ENCODE results near the gene IPO11. TPM values are rescaled to one million over a fixed set of nuclear protein-coding genes. Genes with fewer than 3 reads are reported as not detected.

The IPO11 gene
- total RNA-seq, 1 experiment from 2014 or later = 16.1 TPM

GRCh38 chr5:62538017-62538942 is 125.7 kb downstream of the IPO11 start:
- CTCF ChIA-PET = no interaction called here
- H3K4me2 ChIP-seq (ENCODE audit: low read length) = no peak overlapping the region
- peak; percentile 72 for DNase-seq
- no peaks in the 10 kb centered on the region for H3K9me2 ChIP-seq (replicated peaks; ENCODE audit: low read length)
- peak; percentile 53; the same call in 1 of the 2 replicates for ATAC-seq
- H3F3A ChIP-seq (ENCODE audit: low read length, unreplicated experiment) = no peaks in the 10 kb centered on the region
- H3K27me3 ChIP-seq (ENCODE audit: low read length) = no peaks in the 10 kb centered on the region
- POLR2A ChIA-PET (ENCODE audit: unreplicated experiment) = no interaction called here
- peak overlapping the region; percentile 81 for H3K27ac ChIP-seq (ENCODE audit: low read length)
- intact Hi-C loops (cut with micrococcal nuclease) = no loop called here
- TF ChIP-seq EZH2phosphoT487 (IDR thresholded peaks at IDR 0.05; ENCODE audit: borderline replicate concordance, low read length) (no peak), CTCF (conservative IDR thresholded peaks at IDR 0.05; ENCODE audit: low read depth, low read length) (no peak), EZH2 (IDR thresholded peaks at IDR 0.05; ENCODE audit: low read length, unreplicated experiment) (no peak)
- H3K79me2 ChIP-seq (ENCODE audit: low read length) = no peaks in the 10 kb centered on the region
- BruUV-seq (replicated peaks) = no TSS peak
- peaks cover 5% of the 10 kb centered on the region; the same call in 1 of the 2 replicates for H3K4me1 ChIP-seq (ENCODE audit: insufficient read depth, low read length)
- H4K20me1 ChIP-seq (ENCODE audit: low read length) = no peaks in the 10 kb centered on the region
- H3K4me3 ChIP-seq (ENCODE audit: low read length) = no peak overlapping the region
- no peaks in the 10 kb centered on the region for H3K9me3 ChIP-seq (ENCODE audit: low read length)
- H3K36me3 ChIP-seq (ENCODE audit: low read depth, low read length) = peaks cover 7% of the 10 kb centered on the region; the same call in 1 of the 2 replicates
- peak overlapping the region; percentile 49; the same call in 1 of the 2 replicates for H3K9ac ChIP-seq (ENCODE audit: low read length)
- no peak overlapping the region for H2AFZ ChIP-seq (ENCODE audit: low read length)

DNA sequence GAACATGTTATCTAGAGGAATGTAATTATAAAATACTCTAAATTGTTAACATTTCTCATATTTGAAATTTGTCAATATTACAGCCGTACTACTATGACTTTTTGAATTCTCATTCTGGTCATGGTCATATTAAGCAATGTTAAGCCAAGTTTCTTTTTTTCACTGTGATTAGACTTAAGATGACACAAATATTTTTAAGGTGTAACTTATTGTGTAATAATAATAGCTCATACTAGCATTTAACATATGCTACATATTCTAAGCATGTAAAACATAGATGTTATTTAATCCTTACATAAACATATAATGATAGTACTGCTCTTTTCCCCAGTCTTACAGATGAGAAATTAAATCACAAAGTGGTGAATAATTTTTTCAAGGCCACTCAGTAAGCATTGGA is 130.2 kb downstream of the IPO11 start:
- CTCF ChIA-PET = no interaction called here
- no peaks in the 10 kb centered on the region for H3K9me2 ChIP-seq (replicated peaks; ENCODE audit: low read length)
- H3K9me3 ChIP-seq (ENCODE audit: low read length) = no peaks in the 10 kb centered on the region
- H3K36me3 ChIP-seq (ENCODE audit: low read depth, low read length) = peaks cover 3% of the 10 kb centered on the region; the same call in 1 of the 2 replicates
- H3F3A ChIP-seq (ENCODE audit: low read length, unreplicated experiment) = no peaks in the 10 kb centered on the region
- TF ChIP-seq EZH2 (IDR thresholded peaks at IDR 0.05; ENCODE audit: low read length, unreplicated experiment) (no peak), EZH2phosphoT487 (IDR thresholded peaks at IDR 0.05; ENCODE audit: borderline replicate concordance, low read length) (no peak), CTCF (conservative IDR thresholded peaks at IDR 0.05; ENCODE audit: low read depth, low read length) (no peak)
- POLR2A ChIA-PET (ENCODE audit: unreplicated experiment) = no interaction called here
- intact Hi-C loops (cut with micrococcal nuclease) = no loop called here
- H3K4me2 ChIP-seq (ENCODE audit: low read length) = no peak overlapping the region
- H3K79me2 ChIP-seq (ENCODE audit: low read length) = no peaks in the 10 kb centered on the region
- H3K4me1 ChIP-seq (ENCODE audit: insufficient read depth, low read length) = peaks cover 5% of the 10 kb centered on the region; the same call in 1 of the 2 replicates
- no peak overlapping the region for H2AFZ ChIP-seq (ENCODE audit: low read length)
- H3K27me3 ChIP-seq (ENCODE audit: low read length) = no peaks in the 10 kb centered on the region
- H4K20me1 ChIP-seq (ENCODE audit: low read length) = no peaks in the 10 kb centered on the region
- ATAC-seq = no peak
- DNase-seq = no peak
- H3K4me3 ChIP-seq (ENCODE audit: low read length) = no peak overlapping the region
- BruUV-seq (replicated peaks) = no TSS peak
- H3K27ac ChIP-seq (ENCODE audit: low read length) = no peak overlapping the region
- H3K9ac ChIP-seq (ENCODE audit: low read length) = no peak overlapping the region
